ENCODE results near the gene GFER.
"Not testable (repeated sequence)": the region's sequence is repeated elsewhere in the genome, so short reads cannot be mapped to it uniquely, and the experiment has no call there.

Gene GFER

DNA sequence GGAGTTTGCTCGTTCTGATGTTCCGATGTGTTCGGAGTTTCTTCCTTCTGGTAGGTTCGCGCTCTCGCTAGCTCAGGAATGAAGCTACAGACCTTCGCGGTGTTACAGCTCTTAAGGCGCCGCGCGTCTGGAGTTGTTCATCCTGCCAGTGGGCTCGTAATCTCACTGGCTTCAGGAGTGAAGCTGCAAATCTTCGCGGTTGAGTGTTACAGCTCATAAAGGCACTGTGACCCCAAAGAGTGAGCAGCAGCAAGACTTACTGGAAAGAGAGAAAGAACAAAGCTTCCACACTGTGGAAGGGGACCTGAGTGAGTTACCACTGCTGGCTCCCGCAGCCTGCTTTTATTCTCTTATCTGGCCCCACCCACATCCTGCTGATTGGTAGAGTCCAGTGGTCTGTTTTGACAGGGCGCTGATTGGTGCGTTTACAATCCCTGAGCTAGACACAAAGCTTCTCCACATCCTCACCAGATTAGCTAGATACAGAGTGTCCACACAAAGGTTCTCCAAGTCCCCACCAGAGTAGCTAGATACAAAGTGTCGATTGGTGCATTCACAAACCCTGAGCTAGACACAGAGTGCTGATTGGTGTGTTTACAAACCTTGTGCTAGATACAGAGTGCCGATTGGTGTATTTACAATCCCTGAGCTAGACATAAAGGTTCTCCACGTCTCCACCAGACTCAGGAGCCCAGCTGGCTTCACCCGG lies 26.4 kb upstream of the GFER start:
- not testable (repeated sequence) for DNase-seq (ENCODE audit: low read depth in 2 of 2)

DNA sequence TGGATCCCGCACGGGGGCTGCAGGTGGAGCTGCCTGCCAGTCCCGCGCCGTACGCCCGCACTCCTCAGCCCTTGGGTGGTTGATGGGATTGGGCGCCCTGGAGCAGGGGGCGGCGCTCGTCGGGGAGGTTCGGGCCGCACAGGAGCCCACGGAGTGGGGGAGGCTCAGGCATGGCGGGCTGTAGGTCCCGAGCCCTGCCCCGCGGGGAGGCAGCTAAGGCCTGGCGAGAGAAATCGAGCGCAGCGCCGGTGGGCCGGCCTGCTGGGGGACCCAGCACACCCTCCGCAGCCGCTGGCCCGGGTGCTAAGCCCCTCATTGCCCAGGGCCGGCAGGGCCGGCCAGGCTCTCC lies 25.9 kb upstream of the GFER start:
- DNase-seq (ENCODE audit: low read depth in 2 of 2), result not testable (repeated sequence)

DNA sequence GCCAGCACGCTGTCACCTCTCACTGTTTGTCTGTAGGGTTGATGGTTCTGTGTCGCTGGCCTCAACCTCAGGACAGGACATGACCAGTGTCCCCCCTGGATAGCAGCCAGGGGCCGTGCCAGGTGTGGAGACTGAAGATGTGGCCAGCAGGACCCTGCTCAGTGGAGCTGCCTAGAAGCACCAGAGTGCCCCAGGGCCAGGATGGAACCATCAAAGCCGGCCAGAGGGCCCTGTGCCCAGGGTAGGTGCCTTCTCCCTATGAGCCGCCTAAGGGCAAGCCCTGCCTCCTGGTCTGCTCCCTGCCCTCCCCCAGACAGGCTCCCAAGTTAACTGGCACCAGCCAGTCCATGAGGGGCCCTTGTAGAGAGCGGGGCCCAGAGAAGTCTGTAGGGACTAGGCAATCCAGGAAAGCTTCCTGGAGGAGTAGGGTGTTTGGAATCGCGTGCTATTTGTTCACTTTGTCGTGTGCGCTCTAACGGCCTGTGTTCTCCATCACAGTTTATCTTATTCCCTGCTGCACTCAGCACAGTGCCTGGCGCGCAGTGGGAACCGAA lies 25.2 kb upstream of the GFER start:
- no peak for DNase-seq (ENCODE audit: low read depth in 2 of 2)

DNA sequence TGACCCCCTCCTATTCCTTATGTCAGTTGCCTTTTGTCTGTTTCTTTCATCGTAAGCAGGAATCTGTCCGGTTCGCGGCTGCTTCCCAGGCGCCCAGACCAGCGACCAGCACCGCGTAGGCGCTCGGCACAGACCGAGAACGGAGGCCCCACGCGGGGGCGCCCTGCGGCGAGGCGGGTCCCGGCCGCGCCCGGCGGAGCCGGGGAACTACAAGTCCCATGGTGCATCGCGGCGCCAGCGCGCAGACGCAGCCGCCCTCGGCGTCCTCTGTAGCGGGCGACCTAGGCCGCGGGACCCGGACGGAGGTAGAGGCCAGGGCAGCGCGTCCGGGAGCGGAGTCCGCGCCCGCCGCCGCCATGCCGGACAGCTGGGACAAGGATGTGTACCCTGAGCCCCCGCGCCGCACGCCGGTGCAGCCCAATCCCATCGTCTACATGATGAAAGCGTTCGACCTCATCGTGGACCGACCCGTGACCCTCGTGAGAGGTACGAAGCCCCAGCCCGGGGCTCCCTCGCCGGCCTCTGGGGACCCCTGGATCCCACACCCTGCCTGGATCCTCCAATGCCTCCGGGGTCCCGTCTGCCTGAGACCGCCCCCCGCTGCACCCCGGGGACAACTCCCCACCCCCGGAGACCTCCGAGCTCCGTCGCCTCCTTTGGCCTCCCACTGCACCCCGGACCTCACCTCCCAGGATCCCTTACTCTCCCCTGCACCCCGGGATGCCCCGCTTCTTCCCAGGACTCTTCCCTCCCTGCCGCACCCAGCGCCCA lies 24.5 kb upstream of the GFER start, which contains the start of gene NDUFB10:
Gene NDUFB10, plus strand, starts transcription at position 270 of the 771 bp plus-strand sequence. Its CDS starts 87 bp downstream, at position 357.
- peak; percentile 72 to 87 for DNase-seq (ENCODE audit: low read depth in 2 of 2)

DNA sequence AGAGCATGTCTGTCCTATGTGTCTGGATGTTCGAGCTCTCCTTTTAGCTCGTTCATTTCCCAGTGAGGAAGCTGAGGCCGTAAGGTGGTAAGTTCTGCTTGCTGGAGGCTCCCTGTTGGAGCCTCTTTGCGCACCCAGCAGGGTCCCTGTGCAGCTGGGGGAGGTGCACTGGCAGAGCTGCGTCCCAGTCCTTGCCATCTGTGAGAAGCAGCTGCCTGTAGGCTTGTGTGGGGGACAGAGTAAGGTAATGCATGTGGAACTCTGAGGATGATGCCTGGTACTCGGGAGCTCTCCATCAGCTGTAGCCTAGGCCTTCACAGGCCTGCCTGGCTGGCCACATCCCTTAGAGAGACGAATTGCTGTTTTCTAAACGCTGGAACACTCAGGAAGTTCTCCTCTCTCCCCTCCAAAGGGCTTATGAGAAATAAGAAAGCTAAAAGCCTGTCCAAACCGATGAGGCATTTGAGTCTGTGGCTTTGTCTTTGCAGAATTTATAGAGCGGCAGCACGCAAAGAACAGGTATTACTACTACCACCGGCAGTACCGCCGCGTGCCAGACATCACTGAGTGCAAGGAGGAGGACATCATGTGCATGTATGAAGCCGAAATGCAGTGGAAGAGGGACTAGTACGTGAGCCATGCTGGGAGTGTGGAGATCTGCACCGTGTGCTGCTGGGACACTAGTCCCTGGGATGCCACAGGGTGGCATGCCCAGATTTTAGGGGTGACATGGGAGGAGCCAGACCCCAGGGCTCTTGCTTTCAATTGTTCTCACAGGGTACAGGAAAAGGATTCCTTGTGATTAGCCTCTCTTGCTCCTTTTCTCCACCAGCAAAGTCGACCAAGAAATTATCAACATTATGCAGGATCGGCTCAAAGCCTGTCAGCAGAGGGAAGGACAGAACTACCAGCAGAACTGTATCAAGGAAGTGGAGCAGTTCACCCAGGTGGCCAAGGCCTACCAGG lies 23.0 kb upstream of the GFER start:
- no peak for DNase-seq (ENCODE audit: low read depth in 2 of 2)

DNA sequence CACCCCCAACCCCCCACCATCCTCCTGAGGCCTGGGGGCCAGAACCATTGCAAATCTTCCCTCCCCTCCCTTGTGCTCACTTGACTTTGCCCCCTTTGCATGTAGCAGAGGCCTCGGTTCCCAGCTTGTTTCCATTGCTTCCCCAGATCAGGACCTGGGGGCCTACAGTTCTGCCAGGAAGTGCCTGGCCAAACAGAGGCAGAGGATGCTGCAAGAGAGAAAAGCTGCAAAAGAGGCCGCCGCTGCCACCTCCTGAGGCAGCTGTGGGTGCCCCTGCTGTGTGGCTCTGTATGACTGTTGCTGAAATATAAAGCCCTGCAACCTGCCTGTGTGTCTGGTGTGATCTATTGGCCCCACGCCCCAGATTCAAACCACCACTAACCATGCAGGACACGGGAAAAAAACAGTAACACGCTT lies 22.3 kb upstream of the GFER start:
- no peak for DNase-seq (ENCODE audit: low read depth in 2 of 2)

DNA sequence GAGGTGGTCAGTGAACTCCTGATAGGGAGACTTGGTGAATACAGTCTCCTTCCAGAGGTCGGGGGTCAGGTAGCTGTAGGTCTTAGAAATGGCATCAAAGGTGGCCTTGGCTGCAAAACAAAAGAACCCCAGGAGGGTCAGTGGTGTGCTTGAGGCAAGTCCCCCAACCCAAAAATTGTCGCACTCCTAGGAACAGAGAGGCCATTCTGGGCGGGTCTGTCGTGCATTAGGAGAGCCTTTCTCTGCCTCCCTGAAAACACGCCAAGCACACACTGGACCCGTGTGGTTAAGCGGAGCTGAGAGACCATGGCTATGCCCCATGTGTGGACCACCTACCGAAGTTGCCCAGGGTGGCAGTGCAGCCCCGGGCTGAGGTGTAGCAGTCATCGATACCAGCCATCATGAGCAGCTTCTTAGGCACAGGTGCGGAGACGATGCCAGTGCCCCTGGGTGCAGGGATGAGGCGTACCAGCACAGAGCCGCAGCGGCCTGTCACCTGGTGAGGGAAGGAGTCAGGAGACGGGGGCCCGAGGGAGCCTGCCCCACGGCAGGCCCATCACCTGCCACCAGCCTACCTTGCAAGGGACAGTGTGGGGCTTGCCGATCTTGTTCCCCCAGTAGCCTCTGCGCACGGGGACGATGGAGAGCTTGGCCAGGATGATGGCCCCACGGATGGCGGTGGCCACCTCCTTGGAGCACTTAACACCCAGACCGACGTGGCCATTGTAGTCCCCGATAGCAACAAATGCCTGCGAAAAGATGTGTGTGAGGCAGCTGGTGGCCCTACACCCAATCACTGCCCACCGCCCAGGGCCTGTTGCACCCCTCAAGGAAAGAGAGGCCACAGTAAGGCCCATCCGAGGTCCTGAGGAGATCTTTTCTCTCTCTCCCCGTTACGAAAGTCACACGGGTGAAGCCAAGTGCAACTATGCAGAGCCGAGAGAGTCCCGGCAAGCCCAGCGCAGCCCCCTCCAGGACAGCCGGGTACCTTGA lies 21.5 kb upstream of the GFER start:
- not testable (repeated sequence) for DNase-seq (ENCODE audit: low read depth in 2 of 2)

DNA sequence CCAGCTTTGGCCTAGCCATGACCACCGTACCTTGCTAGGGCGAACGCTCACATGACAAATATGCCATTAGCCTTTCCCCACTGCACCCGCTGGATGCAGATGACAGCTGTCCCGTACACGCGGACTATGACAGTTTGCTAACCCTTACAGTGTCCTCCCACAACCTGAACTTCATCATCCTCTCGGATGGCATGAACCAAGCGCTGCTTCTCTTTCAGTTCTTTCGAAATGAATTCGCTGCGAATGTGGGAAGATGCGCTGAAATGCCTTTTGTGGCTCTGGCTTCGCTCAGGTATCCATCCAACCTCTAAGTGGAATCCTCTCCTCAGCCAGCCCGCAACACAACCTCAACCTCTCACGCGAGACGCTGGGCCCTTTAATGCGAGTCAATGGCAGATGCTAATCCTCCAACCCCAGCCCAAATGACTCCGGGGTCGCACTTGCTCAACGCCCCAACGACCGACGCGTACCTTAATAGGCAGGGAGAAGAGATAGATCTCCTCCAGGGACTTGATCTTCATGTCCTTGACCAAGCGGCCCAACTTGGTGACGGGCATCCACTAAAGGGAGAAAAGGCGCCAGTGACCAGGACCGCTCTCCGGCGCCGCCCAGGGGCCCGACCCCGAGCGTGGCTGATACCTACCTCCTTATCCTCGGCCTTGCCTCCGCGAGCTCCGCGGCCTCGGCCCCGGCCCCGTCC lies 20.0 kb upstream of the GFER start:
- DNase-seq (ENCODE audit: low read depth in 2 of 2), result peak in 1 of 2 donors; percentile 29

DNA sequence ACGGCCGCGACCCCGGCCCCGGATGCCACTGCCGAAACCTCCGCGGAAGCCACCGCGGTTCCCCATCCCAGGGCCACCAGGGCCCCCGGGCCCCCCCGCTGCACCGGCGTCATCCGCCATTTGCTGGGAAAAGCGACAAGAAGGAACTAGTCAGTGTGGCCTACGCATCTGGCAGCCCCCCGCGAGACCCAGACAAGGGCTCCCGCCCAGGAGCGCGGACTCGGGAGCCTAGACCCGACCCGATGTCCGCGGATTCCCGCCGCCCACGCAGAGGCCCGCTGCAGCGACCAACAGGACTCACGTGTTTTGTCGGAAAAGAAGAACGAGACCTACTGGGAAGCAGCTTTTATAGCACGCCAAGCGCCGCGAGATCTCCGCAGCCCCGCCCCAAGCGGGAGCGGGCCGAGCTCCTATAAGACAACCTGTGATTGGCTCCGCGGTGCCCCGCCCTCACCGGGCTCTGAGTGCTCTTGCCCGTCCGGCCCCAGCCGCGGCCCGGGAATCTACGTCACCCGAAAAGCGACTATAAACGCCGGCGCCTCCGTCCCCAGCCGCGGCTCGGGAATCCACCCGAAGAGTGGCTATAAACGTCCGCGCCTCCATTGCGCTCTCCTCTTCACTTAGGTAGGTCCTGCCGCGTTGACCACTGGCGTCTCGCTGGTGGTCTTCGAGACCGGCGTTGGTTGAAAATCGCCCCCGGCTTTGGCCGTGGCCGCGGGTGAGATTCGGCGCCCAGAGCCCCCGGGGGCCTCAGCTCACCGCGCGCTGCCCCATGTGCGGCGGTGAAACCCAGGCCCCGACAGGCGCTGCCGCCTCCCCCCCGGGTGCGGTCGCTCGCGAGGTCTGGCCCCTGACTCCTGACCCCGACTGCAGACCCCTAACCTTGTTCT lies 19.2 kb upstream of the GFER start, which contains the start of gene RPS2:
Gene RPS2, minus strand, starts transcription at position 321 of the 890 bp plus-strand sequence. Its CDS starts 201 bp downstream, at position 120.
- peak; percentile 95 to 97 for DNase-seq (ENCODE audit: low read depth in 2 of 2)

DNA sequence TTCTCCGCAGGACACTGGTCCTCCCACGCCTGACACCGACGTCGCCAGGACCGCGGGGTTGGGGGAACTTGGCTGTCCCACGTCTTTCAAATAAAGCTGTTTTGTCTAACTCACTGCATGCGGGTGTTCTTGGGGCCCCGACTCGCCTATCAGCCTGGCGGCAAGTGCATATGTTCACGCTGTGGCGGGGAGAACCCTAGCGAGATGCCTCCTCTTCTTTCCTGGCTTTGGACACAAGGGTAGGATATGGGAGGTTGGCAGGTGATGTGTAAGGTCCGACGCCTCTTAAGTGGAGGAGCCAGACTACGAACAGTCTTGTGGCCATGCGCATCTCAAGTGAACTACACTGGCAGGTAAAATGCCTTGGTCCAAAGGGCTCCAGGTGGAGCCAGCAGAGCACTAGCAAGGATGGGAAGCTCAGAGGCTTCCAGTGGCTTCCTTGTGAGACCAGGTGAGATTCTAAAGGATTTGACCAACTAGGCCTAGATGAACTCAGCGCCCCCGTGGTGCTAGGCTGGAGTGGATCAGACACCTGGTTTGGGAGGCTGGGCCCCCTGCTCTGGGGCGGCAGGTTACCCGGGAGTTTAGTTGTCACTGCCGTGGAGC lies 18.5 kb upstream of the GFER start:
- no peak for DNase-seq (ENCODE audit: low read depth in 2 of 2)

DNA sequence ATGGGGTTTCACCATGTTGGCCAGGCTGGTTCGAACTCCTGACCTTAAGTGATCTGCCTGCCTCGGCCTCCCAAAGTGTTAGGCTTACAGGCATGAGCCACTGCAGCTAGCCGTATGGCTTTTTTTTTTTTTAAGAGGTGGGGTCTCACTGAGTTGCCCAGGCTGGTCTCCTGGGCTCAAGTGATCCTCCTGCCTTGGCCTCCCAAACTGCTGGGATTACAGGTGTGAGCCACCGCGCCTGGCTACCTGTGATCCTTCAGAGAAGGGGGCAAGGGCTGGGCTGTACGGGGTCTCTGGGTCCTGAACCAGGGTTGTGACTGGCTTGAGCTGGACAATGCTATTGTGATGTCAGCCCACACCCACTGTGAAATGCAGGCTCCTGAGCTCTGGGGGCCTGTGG lies 17.5 kb upstream of the GFER start, which contains the start of gene RNF151:
Gene RNF151, plus strand, starts transcription at position 397 of the 400 bp plus-strand sequence. CDS start 26 bp downstream, outside the sequence.
- DNase-seq (ENCODE audit: low read depth in 2 of 2), result no peak

DNA sequence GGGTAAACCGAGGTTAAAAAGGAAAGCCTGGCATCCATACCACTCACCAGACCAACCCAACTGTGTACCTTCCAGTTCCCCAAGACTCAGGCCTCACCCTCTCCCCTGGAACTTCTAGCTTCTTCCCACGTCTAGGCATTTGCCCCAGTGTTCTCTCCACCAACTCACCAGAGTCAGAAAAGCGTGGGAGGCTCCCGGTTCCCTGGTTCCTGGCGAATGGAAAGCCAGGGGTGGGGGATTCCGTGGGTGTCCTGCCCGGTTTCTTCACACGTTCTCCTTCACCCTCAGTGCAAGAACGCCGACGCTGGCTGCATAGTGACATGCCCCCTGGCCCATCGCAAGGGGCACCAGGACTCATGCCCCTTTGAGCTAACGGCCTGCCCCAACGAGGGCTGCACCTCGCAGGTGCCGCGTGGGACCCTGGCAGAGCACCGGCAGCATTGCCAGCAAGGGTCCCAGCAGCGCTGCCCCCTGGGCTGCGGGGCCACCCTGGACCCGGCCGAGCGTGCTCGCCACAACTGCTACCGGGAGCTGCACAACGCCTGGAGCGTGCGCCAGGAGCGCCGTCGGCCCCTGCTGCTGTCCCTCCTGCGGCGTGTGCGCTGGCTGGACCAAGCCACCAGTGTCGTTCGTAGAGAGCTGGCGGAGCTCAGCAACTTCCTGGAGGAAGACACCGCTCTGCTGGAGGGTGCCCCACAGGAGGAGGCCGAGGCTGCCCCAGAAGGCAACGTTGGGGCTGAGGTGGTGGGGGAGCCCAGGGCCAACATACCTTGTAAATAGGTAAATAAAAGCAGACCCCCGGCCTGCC lies 15.6 kb upstream of the GFER start:
- DNase-seq (ENCODE audit: low read depth in 2 of 2), result no peak

DNA sequence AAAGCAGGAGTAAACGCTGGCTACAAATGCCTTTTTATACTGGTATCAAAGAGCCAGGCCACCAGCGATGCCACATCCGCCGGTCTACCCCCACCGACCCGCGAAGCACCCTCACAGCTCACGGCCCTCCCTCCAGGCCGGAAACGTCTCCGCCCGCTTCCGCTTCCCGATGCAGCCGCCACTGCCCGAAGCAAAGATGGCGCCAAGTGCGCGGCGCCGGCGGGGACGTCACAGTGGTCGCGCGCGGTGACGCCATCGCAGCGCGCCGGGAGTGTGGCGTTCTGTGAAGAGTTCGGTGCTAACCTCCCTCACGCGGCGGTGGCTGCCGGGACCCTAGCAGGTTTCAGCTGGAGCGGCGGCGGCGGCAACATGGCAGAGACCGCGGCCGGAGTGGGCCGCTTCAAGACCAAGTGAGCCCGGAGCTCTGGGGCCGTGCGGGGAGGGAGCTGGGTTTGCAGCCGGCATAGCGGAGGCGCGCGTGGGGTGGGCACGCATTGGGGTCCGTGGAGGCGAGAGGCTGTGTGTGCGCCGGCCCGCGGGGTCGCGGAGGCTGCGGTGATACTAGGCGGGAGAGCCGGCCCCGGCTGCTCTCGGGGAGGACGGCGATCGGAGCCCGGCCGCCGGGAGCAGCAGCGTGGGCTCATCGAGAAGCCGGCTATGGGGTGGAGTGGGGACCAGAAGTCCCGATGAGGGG lies 12.1 kb upstream of the GFER start, which contains the start of gene TBL3:
Gene TBL3, plus strand, starts transcription at position 258 of the 694 bp plus-strand sequence. Its CDS starts 112 bp downstream, at position 370.
- DNase-seq (ENCODE audit: low read depth in 2 of 2), result peak; percentile 92 to 97

DNA sequence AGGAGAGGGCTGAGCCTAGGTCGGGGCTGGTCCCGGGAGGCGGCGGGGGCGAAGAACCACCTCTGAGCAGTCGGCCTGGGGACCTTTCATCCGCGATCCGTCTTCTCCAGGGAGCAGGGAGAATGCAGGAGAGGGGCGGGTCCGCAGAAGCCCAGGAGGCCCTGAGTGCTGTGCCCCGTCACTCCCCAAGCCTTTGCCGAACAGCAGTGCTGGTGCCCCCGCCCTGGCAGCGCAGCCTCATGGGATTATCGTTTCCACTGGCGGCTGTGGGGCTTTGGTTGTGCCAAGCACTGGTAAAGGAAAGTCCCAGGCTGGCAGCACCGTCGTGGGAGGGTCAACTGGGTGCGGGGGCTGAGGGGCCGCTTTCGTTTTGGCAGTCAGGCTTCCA lies 11.5 kb upstream of the GFER start:
- DNase-seq (ENCODE audit: low read depth in 2 of 2), result no peak

DNA sequence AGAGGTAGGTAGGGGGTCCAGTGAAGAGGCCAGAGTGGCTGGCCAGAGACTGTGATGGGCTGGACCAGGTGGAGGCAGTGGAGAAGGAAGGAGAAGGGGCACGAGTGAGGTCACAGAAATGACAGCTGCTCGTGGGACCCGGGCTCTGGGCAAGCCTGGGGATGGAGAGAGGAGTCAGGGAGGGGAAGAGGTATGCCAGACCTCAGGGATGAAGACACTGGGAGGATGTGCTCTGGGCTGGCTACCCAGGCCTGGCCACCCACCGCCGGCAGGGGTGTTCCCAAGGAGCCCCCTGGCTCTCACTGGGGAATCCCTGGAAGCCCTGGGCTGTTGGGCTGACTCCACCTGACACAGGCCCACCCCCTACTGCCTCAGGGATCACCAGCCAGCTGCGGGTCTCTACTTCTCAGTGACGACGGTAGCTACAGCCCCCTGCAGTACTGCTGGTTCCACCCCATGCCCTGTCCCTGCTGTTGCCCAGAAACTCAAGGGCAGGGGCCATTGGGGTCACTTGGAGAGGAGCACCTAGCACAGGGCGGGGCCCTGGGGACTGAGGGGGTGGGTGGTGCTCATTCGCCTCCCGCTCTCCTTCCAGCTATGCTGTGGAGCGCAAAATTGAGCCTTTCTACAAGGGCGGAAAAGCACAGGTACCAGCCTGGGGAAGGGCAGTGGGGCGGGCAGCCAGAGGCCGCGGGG lies 10.4 kb upstream of the GFER start:
- no peak for DNase-seq (ENCODE audit: low read depth in 2 of 2)

All from stimulated activated CD8-positive, alpha-beta memory T cell treated with anti-CD3 and anti-CD28 coated beads, Interleukin-7, amount 100 ng/mL, for 4 hours (primary cell).